Aorta (tissue), 5 donors: ENCODE data around the gene AFF3. TPM values are rescaled to one million over a fixed set of nuclear protein-coding genes. Genes with fewer than 3 reads are reported as not detected.

Experiments used
- ATAC-seq: fragments of 200-7000 bp; cut with Tn5 transposase; one replicate; pipeline ENCODE4 v1.9.1; 2022; ENCODE audit warnings: moderate library complexity; ENCODE audit not compliant: low FRiP score
- DNase-seq, 2 donors: peaks; one replicate each; pipeline ENCODE4 v3.0.0-alpha.2; 2020
- H3K27ac ChIP-seq, 2 donors: one replicate each; pipeline ENCODE4 v1.5.1; 2013; ENCODE audit warnings: low read length in 2 of 2, mild to moderate bottlenecking in 2 of 2, moderate library complexity in 2 of 2, control low read depth in 1 of 2, inconsistent platforms in 1 of 2, low read depth in 1 of 2
- H3K27me3 ChIP-seq, 2 donors: one replicate each; pipeline ENCODE4 v1.6.1; 2013; ENCODE audit warnings: control low read depth in 1 of 2, low read length in 1 of 2, mild to moderate bottlenecking in 1 of 2, moderate library complexity in 1 of 2; ENCODE audit not compliant: insufficient read depth in 2 of 2, control insufficient read depth in 1 of 2
- H3K36me3 ChIP-seq, 2 donors: one replicate each; pipeline ENCODE4 v1.6.1; 2013; ENCODE audit warnings: control low read depth in 1 of 2, low read length in 1 of 2, mild to moderate bottlenecking in 1 of 2; ENCODE audit not compliant: insufficient read depth in 2 of 2, control insufficient read depth in 1 of 2
- H3K4me1 ChIP-seq, 2 donors: one replicate each; pipeline ENCODE4 v1.6.1; 2013; ENCODE audit warnings: low read length in 2 of 2, control low read depth in 1 of 2, mild to moderate bottlenecking in 1 of 2, moderate library complexity in 1 of 2; ENCODE audit not compliant: insufficient read depth in 2 of 2, control insufficient read depth in 1 of 2
- H3K4me3 ChIP-seq, 2 donors: one replicate each; pipeline ENCODE4 v1.5.1; 2013; ENCODE audit warnings: low read length in 2 of 2, control low read depth in 1 of 2, mild to moderate bottlenecking in 1 of 2
- H3K9me3 ChIP-seq: one replicate; pipeline ENCODE4 v1.6.1; 2013; ENCODE audit warnings: mild to moderate bottlenecking, low read length; ENCODE audit not compliant: control insufficient read depth
- WGBS, 2 donors: extraction: QIAGEN DNeasy Blood & Tissue Kit; methylation state at CpG; one replicate each; pipeline ENCODE4 v1.1.7; 2013; 5-methylcytosine and 5-hydroxymethylcytosine counted together
- intact Hi-C, 2 donors: fragments of 100-400 bp; cut with DNase I; formaldehyde crosslinking; loops; one replicate each; pipeline versions ENCODE4 v1.14.2 to v1.15.0; 2022
- polyA plus RNA-seq, 2 donors: library from polyadenylated mRNA; stranded (reverse); fragments of 200-250 nt; gene quantifications; one replicate each; pipeline ENCODE4 v1.2.3, GENCODE V29; 2013
- total RNA-seq, 2 donors: library from RNA; stranded (reverse); fragmentation: NEBNext Ultra II Directional; extraction: Animal tissue kit (Norgen Biotek cat#: 25700); gene quantifications; one replicate each; pipeline ENCODE4 v1.2.1, GENCODE V29; 2021
- donor health status: healthy with polysubstance abuse.
- donor health status: Bipolar disorder and iron deficiency.
- donor health status: DM: no; HTN: no; CAD: no.
- donor health status: DM: no; HTN: no; CAD: no.
- donor health status: DM: yes; HTN: yes; CAD: no.

The AFF3 gene
- total and polyA plus RNA-seq, 4 donors: 0.25 to 15.7 (median 5.5) TPM

GRCh38 chr2:99981840-99982239 lies 160.6 kb downstream of the AFF3 start:
- H3K27ac ChIP-seq: no peak overlapping the region
- intact Hi-C loops: no loop called here
- peaks cover 0 to 1% of the 10 kb centered on the region in 2 donors for H3K27me3 ChIP-seq
- WGBS, 2 donors: 93 to 97% methylated on average over 1 of the region's 1 CpG
- H3K9me3 ChIP-seq: peaks cover 1% of the 10 kb centered on the region
- DNase-seq (no peak), ATAC-seq (no peak)
- H3K4me3 ChIP-seq: no peak overlapping the region
- H3K36me3 ChIP-seq: no peaks in the 10 kb centered on the region
- no peaks in the 10 kb centered on the region for H3K4me1 ChIP-seq

- intact Hi-C loops: no loop called here
- DNase-seq: no peak
- Histone ChIP-seq H3K27me3 (peaks cover 0 to 1% of the 10 kb centered on the region in 2 donors), H3K36me3 (no peaks in the 10 kb centered on the region), H3K27ac (no peak overlapping the region), H3K4me3 (no peak overlapping the region), H3K9me3 (peaks cover 1% of the 10 kb centered on the region), H3K4me1 (no peaks in the 10 kb centered on the region)
- ATAC-seq: no peak
- 66 to 69% methylated on average over 2 of the region's 2 CpGs for WGBS, 2 donors
These were observed 162.2 kb downstream of the AFF3 start for GRCh38 chr2:99980176-99980575.

- Histone ChIP-seq H3K4me1 (no peaks in the 10 kb centered on the region), H3K36me3 (no peaks in the 10 kb centered on the region), H3K27me3 (peaks cover 0 to 1% of the 10 kb centered on the region in 2 donors), H3K27ac (no peak overlapping the region), H3K4me3 (no peak overlapping the region), H3K9me3 (peaks cover 1% of the 10 kb centered on the region)
- intact Hi-C loops: no loop called here
- WGBS, 2 donors: 94 to 100% methylated on average over 1 of the region's 1 CpG
- no peak for ATAC-seq
- DNase-seq: no peak
These were observed 164.4 kb downstream of the AFF3 start for GRCh38 chr2:99977966-99978365.

GRCh38 chr2:99975386-99975785 lies 167.0 kb downstream of the AFF3 start:
- intact Hi-C loops: no loop called here
- DNase-seq (no peak), ATAC-seq (no peak)
- Histone ChIP-seq H3K27ac (no peak overlapping the region), H3K36me3 (no peaks in the 10 kb centered on the region), H3K4me1 (no peaks in the 10 kb centered on the region), H3K27me3 (peaks cover 0 to 1% of the 10 kb centered on the region in 2 donors), H3K4me3 (no peak overlapping the region), H3K9me3 (peaks cover 1% of the 10 kb centered on the region)

- no peak for ATAC-seq
- H3K27me3 ChIP-seq: peaks cover 0 to 1% of the 10 kb centered on the region in 2 donors
- 63 to 66% methylated on average over 3 of the region's 3 CpGs for WGBS, 2 donors
These were observed 167.6 kb downstream of the AFF3 start for GRCh38 chr2:99974682-99975375.

GRCh38 chr2:99974275-99974674 lies 168.1 kb downstream of the AFF3 start:
- H3K4me3 ChIP-seq: no peak overlapping the region
- WGBS, 2 donors: 96 to 98% methylated on average over 6 of the region's 6 CpGs
- no peaks in the 10 kb centered on the region for H3K9me3 ChIP-seq
- H3K4me1 ChIP-seq: no peaks in the 10 kb centered on the region
- DNase-seq (no peak), ATAC-seq (no peak)
- intact Hi-C loops: no loop called here
- H3K36me3 ChIP-seq: no peaks in the 10 kb centered on the region
- peaks cover 0 to 1% of the 10 kb centered on the region in 2 donors for H3K27me3 ChIP-seq
- no peak overlapping the region for H3K27ac ChIP-seq

More at GRCh38 chr2:99974682-99975375, 167.6 kb downstream of the AFF3 start:
- no peak for DNase-seq
- Histone ChIP-seq H3K27ac (no peak overlapping the region), H3K9me3 (no peaks in the 10 kb centered on the region), H3K4me3 (no peak overlapping the region), H3K36me3 (no peaks in the 10 kb centered on the region), H3K4me1 (no peaks in the 10 kb centered on the region)
- intact Hi-C loops: no loop called here

GRCh38 chr2:99971326-99971900 lies 171.0 kb downstream of the AFF3 start:
- H3K9me3 ChIP-seq: no peaks in the 10 kb centered on the region
- no peak overlapping the region for H3K4me3 ChIP-seq
- H3K27ac ChIP-seq: no peak overlapping the region
- peaks cover 0 to 3% of the 10 kb centered on the region in 2 donors for H3K36me3 ChIP-seq
- H3K27me3 ChIP-seq: no peaks in the 10 kb centered on the region
- ATAC-seq (no peak), DNase-seq (no peak)
- H3K4me1 ChIP-seq: no peaks in the 10 kb centered on the region
- intact Hi-C loops: no loop called here
- 47 to 62% methylated on average over 3 of the region's 3 CpGs for WGBS, 2 donors

GRCh38 chr2:99970292-99970868 lies 172.0 kb downstream of the AFF3 start:
- Histone ChIP-seq H3K27me3 (no peaks in the 10 kb centered on the region), H3K4me1 (no peaks in the 10 kb centered on the region), H3K4me3 (no peak overlapping the region), H3K36me3 (peaks cover 0 to 3% of the 10 kb centered on the region in 2 donors), H3K9me3 (no peaks in the 10 kb centered on the region), H3K27ac (no peak overlapping the region)
- ATAC-seq (no peak), DNase-seq (no peak)
- WGBS, 2 donors: 78 to 79% methylated on average over 12 of the region's 12 CpGs
- intact Hi-C loops: no loop called here
